HG03565 (cell line): Measurements from ENCODE around the gene RBMY1F.
"Not testable (repeated sequence)": the region's sequence is repeated elsewhere in the genome, so short reads cannot be mapped to it uniquely, and the experiment has no call there.

Experiments
- ATAC-seq: cut with Tn5 transposase; IDR thresholded peaks from one replicate; pipeline ENCODE4 v1.9.1; 2021; ENCODE audit warnings: mild to moderate bottlenecking, moderate library complexity; ENCODE audit not compliant: unreplicated experiment

The RBMY1F gene

GRCh38 chrY:22182823-22183222 is at the start of gene RBMY1F:
Gene RBMY1F, minus strand, starts transcription at chrY:22182923. Its CDS starts 1,954 bp downstream, at chrY:22180969.
- not testable (repeated sequence) for ATAC-seq

DNA sequence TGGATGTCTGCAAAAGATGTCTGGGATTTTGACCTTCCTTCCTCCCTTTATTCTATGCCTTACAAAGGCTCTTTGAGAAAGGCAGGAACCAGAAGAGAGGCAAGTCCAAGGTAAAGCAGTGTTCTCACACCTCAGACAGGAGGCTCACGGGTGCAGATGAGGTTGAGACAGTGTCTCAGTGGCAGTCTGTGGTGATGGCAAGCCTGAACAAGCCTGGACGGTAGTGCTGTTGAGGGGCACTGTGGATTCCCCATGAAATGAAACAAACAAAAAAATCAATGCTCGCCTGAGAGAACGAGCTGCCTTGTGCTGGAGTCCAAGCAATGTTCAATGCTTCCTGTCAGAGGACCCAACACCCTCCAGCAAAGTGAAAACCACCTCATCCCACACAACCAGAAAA is 31.6 kb downstream of the RBMY1F start:
- ATAC-seq = not testable (repeated sequence)

DNA sequence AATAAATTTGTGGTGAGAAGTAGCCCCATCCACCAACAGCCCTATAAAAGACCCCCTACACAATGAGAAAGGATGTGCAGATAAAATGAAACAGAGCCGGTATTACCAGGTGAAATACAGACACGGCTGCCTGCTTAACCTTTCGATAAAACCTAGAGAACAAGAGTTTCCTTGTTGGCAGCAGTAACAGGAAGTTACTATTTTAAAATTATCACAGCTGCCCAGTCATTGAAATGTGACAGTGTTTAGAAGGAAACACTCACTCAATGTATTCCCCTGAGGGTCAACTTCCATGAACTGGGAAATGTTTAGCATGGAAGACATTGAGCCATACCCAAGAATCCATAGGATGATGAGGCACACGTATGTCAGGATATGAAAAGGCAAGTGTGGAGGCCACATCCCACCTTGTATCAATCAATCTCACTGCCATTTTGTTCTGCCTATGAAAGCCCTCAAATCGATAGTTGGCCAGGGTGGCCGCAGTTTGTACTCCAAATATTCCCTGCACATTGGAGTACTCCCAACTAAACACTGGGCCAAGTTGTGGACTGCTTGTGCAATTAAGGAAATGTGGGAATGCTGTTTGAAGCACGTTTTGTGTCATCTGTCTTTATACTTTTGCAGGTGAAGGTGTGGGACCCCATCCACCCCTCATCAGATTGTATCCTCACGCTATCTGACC is 41.6 kb downstream of the RBMY1F start:
- ATAC-seq = not testable (repeated sequence)

DNA sequence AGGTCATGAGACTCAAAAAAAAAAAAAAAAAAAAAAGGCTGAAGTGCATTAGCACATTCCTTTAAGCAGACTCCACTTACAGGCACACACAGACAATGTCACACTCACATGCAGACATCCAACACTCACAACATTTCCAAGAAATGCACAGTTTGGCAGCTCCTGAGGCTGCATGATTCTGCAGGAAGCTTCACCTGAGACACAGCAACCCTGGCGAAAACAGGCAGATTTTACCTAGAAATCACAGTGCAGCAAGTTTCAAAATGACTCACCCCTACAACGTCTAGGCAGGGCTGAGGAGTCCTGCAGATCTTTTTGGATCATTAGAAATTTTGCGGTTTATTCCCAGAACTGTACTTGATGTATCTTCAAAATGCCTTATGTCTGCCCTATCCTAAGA is 48.0 kb downstream of the RBMY1F start:
- ATAC-seq = not testable (repeated sequence)

GRCh38 chrY:22130494-22130893 is 52.2 kb downstream of the RBMY1F start:
- not testable (repeated sequence) for ATAC-seq
